ENCODE measurements around the gene ACOX3.

The ACOX3 gene

GRCh38 chr4:8336412-8337075, 104.0 kb downstream of the ACOX3 start:
- DNase-seq (ENCODE audit: low read depth in 3 of 3) = no peak

- no peak for DNase-seq (ENCODE audit: low read depth in 3 of 3)
These were observed 104.7 kb downstream of the ACOX3 start for GRCh38 chr4:8335848-8336247.

- DNase-seq (ENCODE audit: low read depth in 3 of 3) = no peak
These were observed 105.6 kb downstream of the ACOX3 start for GRCh38 chr4:8334786-8335460.

- no peak for DNase-seq (ENCODE audit: low read depth in 3 of 3)
These were observed 106.6 kb downstream of the ACOX3 start for GRCh38 chr4:8333726-8334460.

GRCh38 chr4:8332891-8333331, 107.6 kb downstream of the ACOX3 start:
- DNase-seq (ENCODE audit: low read depth in 3 of 3) = no peak

- no peak for DNase-seq (ENCODE audit: low read depth in 3 of 3)
These were observed 108.3 kb downstream of the ACOX3 start for GRCh38 chr4:8332038-8332857.

GRCh38 chr4:8331575-8331955, 109.0 kb downstream of the ACOX3 start:
- no peak for DNase-seq (ENCODE audit: low read depth in 3 of 3)

GRCh38 chr4:8330821-8331574, 109.5 kb downstream of the ACOX3 start:
- no peak for DNase-seq (ENCODE audit: low read depth in 3 of 3)

- no peak for DNase-seq (ENCODE audit: low read depth in 3 of 3)
These were observed 110.4 kb downstream of the ACOX3 start for GRCh38 chr4:8329859-8330761.

- DNase-seq (ENCODE audit: low read depth in 3 of 3) = no peak
These were observed 111.0 kb downstream of the ACOX3 start for GRCh38 chr4:8329560-8329858.

GRCh38 chr4:8328866-8329559, 111.5 kb downstream of the ACOX3 start:
- no peak for DNase-seq (ENCODE audit: low read depth in 3 of 3)

- no peak for DNase-seq (ENCODE audit: low read depth in 3 of 3)
These were observed 112.1 kb downstream of the ACOX3 start for GRCh38 chr4:8328456-8328855.

- no peak for DNase-seq (ENCODE audit: low read depth in 3 of 3)
These were observed 114.3 kb downstream of the ACOX3 start for GRCh38 chr4:8326206-8326605.

GRCh38 chr4:8325291-8325973, 115.1 kb downstream of the ACOX3 start:
- DNase-seq (ENCODE audit: low read depth in 3 of 3) = no peak

- no peak for DNase-seq (ENCODE audit: low read depth in 3 of 3)
These were observed 115.8 kb downstream of the ACOX3 start for GRCh38 chr4:8324640-8325239.

- no peak for DNase-seq (ENCODE audit: low read depth in 3 of 3)
These were observed 116.5 kb downstream of the ACOX3 start for GRCh38 chr4:8323947-8324555.

GRCh38 chr4:8322794-8323704, 117.5 kb downstream of the ACOX3 start:
- DNase-seq (ENCODE audit: low read depth in 3 of 3) = no peak

Data from stimulated activated CD4-positive, alpha-beta T cell treated with anti-CD3 and anti-CD28 coated beads, TNF-alpha, amount 100 ng/mL, for 48 hours (primary cell).